GM18507 (cell line): ENCODE measurements around the gene SCOC.

Experiments
- DNase-seq: peaks from one replicate; pipeline ENCODE4 v3.0.0; 2011; ENCODE audit warnings: low read depth; ENCODE audit not compliant: insufficient read length; ENCODE audit errors: extremely low spot score
- FAIRE-seq: peaks from 2 replicates; lab custom pipeline; 2011; peaks lifted over from hg19 to GRCh38; lab: Jason Lieb, UNC

The SCOC gene

DNA sequence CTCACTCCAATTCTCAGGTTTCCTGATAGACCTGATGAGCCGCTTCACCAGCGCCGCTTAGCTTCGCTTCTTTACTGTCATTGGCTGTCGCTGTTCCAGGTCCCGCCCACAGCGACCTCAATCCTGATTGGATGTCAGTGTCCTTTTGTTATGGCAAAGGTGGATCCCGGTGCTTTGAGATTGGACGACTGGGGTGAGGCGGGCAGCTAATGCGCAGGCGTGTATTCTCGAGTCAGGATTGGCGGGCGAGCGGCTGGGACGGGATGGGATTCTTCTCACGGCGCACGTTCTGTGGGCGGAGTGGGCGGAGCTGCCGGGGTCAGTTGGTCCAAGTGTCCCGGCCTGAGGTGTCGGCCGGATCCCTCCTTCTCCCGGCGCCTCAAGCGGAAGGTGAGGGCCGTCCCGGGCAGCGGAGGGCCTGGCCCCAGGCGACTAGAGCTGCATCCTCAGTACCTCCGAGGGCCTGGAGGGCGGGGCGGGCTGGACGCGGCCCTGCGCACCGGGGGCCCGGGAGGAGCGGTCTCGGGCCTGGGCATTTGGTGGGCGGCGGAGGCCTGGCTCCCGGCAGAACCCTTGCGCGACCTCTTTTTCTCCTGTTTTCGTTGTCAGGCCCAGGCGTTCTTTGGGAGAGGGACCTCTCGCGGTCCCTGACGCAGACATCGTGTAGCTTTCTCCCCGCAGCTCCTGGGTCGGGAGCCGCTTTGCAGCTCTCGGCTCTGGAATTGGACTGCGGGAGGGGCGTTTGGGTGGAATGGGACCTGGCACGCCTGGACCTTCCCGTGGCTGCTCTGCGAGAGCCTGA lies at the start of gene SCOC:
Gene SCOC (plus strand): TSS at position 319 of the 802 bp plus-strand sequence. CDS start 5,525 bp downstream, outside the sequence.
- DNase-seq, result peak; percentile 94
- FAIRE-seq, result peak; percentile 100

DNA sequence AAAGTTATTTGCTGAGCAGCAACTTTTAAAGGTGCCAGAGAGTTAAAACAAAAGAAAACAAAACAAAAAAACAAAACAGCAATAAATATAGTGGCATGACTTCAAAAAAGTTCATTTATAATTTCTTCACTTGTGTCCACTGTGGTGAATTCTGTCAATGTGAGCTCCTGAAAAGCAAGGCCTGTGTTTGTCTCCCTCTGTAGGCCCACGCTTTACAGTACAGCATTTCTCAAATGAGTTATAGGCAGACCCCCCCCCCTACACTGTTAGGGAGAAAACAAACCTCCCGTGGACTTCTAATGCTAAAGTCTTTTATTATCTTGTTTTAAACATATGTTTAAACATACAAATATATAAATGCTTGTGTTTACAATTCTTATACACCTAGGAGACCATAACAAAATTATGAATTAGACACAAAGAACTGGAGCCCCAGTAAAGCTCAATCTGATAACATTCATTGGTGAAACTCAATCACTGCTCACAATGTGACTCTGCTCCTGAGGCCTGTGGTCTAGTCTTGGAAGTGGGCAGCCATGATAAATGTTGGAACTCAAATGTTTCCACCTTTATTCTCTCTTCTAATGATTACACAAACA lies 47.0 kb upstream of the SCOC start:
- FAIRE-seq (no peak), DNase-seq (no peak)

DNA sequence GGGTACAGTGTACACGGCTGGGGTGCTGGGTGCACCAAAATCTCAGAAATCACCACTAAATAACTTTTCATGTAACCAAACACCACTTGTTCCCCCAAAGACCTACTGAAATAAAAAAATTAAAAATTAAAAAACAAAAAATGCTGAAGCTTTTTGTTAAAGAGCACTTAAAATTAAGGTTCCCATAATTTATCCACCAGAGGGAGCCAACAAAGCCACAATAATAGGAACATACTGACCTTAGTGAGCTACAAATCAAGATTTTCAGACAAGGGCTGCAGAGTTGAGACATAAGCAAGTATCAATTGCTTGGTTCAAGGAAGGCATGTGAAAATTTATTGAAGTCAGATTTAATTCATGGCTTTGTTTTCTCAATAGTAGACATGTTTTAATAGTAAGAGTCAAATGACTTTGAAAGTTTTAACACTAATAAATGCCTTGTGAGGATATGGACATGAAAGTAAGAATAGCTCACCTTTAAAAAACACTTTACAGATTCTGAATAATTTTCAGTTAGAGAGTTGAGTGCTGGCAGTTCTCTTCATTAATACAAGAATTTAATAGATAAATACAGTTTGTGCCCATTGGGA lies 43.0 kb upstream of the SCOC start:
- FAIRE-seq (peak; percentile 29), DNase-seq (no peak)

DNA sequence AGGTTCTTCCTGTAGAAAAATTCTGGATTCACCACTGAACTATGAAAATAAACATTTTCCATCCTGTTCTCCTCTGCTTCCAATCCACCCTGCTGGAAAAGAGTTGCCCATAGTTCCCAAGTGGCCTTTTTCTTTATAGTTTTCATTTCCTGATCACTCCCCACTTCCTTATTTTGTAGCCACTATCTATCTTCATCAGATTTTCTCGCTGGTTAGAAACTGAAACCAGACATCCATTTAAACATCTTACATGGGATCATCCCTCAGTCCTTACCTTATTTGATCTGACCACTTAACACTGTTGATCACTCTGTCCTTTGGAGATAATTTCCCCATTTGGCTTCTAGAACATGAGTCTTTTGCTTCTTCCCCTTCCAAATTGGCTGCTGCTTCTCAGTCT lies 42.2 kb upstream of the SCOC start:
- no peak for DNase-seq
- FAIRE-seq, result no peak

DNA sequence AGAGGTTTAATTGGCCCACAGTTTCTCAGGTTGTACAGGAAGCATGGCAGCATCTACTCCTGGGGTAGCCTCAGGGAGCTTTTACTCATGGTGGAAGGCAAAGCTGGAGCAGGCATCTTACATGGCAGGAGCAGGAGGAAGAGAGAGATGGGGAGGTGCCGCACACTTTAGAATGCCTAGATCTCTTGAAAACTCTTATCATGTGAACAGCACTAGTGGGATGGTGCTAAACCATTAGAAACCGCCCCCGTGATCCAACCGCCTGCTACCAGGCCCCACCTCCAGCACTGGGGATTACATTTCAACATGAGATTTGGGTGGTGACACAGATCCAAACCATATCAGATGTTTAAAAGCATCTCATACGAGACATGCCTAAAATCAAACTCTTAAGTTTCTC lies 41.6 kb upstream of the SCOC start:
- FAIRE-seq (no peak), DNase-seq (no peak)

DNA sequence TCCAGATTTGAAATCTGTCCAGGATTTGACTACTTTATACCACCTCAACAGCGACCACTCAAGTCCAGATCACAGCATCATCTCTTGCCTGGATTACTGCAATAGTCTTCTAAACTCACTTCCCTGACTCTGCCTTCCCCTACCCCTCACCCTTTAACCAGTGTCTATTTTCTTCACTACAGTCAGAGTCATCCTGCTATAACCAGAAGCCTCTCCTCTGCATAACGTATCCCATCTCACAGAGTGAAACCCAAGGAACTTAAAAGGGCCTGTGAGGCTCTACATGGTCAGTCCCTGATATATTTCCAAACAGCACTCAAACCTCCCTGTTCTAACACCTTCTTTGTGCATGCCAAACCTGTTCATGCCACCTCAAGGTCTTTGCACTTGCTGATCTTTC lies 40.7 kb upstream of the SCOC start:
- DNase-seq (no peak), FAIRE-seq (no peak)

DNA sequence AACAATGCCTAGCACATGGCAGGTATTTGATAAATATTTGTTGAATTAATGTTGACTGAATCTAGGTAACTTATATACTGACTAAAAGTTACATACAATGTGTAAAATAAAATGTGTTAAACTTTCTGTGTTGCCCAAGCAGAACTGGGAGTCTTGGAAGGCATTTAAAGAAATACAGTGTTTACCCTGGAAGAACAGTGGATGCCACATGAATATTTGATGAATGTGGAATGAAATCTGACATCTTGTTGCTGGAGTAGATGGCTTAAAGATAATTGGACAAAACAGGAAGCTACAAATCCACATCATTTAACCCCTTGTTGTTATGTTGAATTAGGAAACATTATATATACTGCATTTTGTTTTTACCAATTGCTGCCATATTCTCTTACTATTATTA lies 39.9 kb upstream of the SCOC start:
- DNase-seq, result no peak
- FAIRE-seq, result no peak

DNA sequence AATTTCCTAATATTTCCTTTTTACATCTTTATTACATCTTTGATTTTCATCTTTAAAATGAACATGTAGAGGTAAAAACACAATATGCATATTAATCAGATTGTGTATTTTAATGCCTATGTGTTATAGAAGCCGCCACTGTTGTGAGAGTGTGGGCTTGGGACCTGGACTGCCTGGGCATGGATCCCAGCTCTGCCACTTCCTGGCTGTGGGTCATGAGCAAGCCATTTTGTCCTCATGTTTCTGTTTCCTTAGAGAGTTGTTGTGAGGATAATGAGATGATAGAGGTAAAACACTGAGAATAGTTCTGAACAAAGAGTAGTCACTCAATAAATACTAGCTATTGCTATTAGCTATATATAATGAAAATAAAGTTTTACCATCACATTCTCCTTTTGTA lies 38.4 kb upstream of the SCOC start:
- DNase-seq (no peak), FAIRE-seq (no peak)

DNA sequence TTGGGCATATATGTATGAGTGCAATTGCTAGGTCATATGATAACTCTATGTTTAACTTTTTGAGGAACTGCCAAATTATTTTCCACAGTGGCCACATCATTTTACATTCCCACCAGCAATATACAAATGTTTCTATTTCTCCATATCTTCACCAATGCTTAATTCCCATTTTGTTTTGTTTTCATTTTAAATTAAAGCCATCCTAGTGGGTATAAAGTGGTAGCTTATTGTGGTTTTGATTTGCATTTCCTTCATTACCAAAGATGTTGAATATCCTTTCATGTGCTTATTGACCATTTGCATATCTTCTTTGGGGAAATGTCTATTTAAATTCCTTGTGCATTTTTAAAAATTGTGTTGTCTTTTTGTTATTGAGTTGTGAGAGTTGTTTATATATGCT lies 36.7 kb upstream of the SCOC start:
- no peak for DNase-seq
- FAIRE-seq, result no peak

DNA sequence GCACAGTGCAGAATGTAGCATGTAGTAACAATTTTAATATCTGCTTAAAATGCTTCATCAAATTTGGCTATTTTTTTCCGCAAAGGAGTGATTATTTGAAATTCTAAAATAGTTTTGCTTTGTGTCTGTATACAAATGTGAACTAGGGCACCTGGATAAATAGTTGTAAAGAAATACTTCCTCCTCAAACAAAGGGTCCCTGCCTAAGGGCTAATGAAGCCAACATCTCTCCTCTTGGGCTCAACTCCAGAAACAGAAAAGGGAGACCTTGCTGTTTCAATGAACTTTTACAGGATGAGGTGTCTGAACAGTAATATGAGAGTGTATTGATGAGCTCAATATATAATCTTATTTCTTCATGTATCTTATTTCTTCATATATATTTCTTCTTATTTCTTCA lies 30.8 kb upstream of the SCOC start:
- no peak for DNase-seq
- no peak for FAIRE-seq

DNA sequence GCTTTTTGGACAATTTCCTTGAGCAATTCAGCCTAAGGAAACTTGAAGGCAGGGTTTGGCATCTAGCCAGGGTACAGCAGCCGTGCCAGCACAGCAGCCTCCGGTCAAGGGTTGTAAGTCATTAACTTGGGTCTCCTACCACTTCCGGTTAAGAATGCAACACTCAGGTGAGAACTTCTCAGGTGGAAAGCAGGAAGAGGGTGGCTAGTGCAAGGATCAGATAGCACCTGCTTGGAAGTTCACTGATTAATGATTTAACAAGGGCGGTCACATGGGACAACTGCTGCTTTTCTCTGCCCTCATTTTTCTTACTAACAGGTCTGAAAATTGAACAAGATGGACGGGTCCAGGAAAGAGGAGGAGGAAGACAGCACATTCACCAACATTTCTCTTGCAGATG lies 30.1 kb upstream of the SCOC start:
- FAIRE-seq, result peak; percentile 88
- no peak for DNase-seq

DNA sequence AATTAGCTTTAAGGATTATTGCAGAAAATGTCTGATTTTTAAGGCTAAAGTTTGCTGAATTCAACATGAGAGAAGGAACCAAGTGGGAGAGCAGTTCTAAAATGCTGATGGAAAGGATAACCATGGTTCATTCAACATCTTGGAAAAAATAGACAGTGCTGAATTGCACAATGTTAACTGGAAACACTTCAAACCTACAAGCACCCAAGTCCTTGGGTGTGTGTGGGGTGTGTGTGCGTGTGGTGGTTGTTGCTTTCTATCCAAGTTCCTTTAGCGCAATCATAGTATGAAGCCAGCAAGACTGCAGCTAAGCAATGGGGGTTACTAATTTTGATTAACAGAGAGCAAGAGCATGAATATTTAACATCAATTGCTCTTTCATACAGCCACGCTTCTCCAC lies 29.3 kb upstream of the SCOC start:
- DNase-seq, result no peak
- no peak for FAIRE-seq

DNA sequence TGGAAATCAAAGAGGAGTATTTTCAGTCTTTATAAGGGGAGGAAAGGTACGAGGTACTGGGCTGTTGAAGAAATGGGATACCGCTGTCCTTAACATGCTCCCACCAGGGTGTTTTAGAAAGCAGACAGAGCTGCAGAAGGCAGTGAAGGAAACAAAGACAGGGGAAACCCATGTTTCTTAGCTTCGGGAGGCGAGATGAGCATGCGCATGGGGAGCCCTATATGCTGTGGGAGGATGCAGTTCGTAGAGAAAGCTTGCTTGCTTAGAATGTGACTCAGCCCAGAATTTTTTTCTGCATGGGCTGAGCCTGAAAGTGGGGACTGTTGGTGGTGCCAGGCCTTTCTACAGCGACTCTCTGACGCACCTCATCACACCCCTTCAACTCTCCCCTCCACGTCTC lies 28.8 kb upstream of the SCOC start:
- DNase-seq, result no peak
- no peak for FAIRE-seq

DNA sequence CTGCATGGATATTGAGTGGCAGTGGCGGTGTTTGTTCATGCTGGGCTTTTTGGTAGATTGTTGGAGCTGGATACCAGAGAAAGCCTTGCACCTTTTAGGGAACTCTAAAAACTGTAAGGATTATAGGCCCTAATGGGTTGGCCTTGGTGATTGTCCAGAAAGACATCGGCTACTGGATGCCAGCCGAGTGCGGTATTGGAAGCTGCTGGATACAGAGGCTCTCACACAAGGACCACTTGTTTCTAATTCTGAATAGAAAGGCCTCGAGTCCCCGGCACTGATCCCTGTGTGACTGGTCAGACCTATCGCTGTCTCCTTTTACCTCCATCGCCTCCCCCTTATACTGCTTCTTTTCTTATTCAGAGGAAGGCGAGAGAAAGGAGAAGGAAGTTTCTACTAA lies 27.3 kb upstream of the SCOC start:
- DNase-seq, result no peak
- no peak for FAIRE-seq

DNA sequence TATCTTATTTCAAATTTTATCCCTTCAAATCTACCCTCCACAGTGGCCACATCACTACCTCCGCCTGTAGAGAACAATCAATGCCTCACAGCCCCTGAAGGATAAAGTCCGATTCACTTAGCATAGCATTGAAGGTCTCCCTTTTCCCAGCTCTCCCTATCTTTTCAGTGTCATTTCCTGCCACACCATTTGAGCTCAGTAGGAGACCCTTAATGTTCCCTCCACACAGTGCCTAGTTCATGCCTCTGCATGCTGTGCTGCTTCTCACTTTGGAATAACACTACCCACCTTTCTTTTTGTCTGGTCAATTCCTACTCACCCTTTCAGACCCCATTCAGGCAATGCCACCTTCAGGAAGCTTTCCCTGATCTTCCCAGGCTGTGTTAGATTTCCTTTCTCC lies 23.6 kb upstream of the SCOC start:
- DNase-seq (no peak), FAIRE-seq (no peak)

DNA sequence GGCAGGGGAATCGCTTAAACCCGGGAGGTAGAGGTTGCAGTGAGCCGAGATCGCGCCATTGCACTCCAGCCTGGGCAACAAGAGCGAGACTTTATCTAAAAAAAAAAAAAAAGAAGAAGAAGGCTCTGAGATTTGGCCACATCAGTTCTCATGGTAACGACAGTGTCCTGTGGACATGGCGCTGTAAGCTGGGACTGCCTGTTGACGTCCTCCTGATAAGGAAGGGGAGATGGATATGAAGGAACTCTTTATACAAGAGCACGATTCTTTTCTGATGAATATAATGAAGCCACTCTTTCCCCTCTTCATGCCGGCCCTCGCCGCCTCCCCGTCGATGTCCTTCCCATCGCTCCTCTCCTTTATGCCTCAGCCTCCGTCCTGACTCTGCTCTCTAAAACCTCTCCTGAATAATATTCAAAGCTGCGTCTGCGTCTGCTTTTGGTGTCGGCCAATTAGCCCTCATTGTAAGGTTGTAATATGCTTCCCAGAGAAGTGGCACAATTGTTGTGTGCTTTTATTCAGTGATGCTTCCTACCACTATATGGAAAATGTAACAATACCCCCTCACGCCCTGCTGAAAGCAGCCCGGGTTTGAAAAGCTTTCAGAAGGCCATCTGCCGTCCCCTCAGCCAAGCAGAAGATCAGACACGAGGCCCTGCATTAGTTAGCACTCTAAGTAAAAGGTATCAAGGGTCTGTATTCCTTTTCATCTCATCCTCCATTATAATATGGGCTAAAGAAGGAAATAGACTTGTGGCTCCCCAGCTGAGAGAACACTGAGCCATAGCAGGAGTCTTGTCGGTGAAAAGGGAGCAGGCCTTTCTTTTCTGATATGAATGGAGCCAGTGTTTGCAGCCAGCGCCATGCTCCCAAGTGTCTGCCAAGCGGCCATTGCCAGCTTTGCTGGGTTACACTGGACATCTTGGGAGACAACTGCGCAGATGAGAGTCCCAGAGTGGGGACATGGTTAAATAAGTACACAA lies 22.1 kb upstream of the SCOC start:
- no peak for DNase-seq
- FAIRE-seq, result no peak

DNA sequence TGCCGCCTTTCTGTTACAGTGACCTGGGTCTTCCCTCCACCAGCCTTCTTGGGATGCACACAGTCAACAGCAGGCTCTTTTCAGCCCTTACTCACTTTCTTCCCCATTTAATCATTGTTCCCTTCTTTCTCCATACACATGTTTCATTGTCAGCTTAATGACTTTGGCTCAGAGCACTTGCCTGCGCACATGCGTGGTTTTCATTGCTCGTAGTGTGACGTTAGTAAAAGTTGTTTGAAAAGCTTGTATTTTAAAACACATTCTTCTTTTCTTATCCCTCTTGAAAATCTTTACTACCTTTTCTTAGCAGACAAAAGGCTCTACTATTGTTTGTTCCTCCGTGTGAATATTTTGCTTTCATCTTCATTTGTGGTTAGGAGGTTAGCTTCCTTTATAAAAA lies 19.7 kb upstream of the SCOC start:
- FAIRE-seq, result no peak
- no peak for DNase-seq

DNA sequence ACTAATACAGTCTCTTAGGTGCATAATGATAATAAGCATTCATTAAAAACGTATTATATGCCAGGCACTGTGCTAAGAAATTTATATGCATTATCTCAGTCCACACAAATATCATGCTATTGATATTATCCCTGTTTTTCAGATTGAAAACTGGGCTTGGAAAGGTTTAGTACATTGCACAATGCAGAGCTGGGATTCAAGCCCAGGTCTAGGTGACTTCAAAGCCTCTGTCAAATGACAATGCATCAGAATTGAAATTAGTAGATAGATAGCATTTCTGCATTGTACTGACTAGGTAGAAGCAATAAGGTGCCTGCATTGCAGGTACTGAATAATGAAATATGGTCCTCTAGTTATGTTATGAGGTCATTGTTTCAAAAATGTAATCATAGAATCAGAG lies 18.2 kb upstream of the SCOC start:
- DNase-seq (no peak), FAIRE-seq (no peak)

DNA sequence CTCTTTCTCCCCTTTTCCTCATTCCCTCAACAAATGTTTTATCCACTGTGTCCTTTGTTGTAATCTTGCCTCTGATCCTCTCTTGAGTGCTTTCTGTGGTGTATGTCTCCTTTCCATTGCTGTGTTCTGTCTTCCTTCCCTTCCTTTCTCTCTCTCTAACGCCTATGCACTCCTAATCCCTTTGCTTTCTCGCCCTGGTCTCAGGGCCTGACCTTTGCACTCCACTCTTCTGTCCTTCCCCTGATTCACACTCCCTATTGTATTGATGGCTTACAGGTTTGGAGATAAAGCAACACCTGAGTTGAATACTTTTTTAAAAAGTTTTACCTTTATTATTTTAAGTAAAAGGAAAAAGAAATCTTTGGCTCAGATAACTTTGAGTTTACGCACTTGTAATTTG lies 15.6 kb upstream of the SCOC start:
- DNase-seq (no peak), FAIRE-seq (peak; percentile 21)

DNA sequence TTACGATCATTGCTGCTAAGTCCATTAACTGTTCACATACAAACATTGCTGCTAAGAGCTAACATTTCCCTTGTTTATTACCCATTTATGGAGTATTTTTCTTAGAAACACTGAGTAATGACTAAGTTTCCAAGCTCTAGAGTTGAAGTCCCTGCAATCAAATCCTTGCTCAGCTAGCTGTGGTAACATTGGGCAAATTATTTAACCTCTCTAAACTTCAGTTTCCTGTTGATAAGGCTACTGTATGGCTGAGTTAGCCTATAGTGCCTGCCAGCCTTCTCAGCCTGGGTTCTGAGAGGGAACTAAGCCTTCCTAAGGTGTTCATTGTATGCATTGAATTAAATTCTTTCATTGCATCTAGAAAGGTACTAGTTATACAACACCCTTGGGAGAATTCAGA lies 15.2 kb upstream of the SCOC start:
- DNase-seq, result no peak
- no peak for FAIRE-seq
